ENCODE data around the gene ZBTB20. TPM values are rescaled to one million over a fixed set of nuclear protein-coding genes. Genes with fewer than 3 reads are reported as not detected.

ZBTB20 gene
- total RNA-seq, 1 donor from 2014 or later: 61.0 TPM

GRCh38 chr3:114645392-114645791 is 501.7 kb downstream of the ZBTB20 start:
- no peaks in the 10 kb centered on the region for H3K27me3 ChIP-seq
- no peaks in the 10 kb centered on the region for H3K4me1 ChIP-seq
- no peaks in the 10 kb centered on the region for H3K9me3 ChIP-seq
- no peak overlapping the region for H3K4me3 ChIP-seq
- no peak for ATAC-seq
- no peak for DNase-seq
- intact Hi-C loops (cut with DNase I): no loop called here
- no peak for TF ChIP-seq CTCF (IDR thresholded peaks at IDR 0.05)
- H3K36me3 ChIP-seq: no peaks in the 10 kb centered on the region
- no peak overlapping the region for H3K27ac ChIP-seq

- no peaks in the 10 kb centered on the region for H3K36me3 ChIP-seq
- intact Hi-C loops (cut with DNase I): no loop called here
- ATAC-seq (no peak), DNase-seq (no peak)
- TF ChIP-seq CTCF (IDR thresholded peaks at IDR 0.05): no peak
- H3K9me3 ChIP-seq: no peaks in the 10 kb centered on the region
- H3K4me3 ChIP-seq: no peak overlapping the region
- no peaks in the 10 kb centered on the region for H3K27me3 ChIP-seq
- no peaks in the 10 kb centered on the region for H3K4me1 ChIP-seq
- no peak overlapping the region for H3K27ac ChIP-seq
These were observed 502.7 kb downstream of the ZBTB20 start for GRCh38 chr3:114644367-114644766.

DNA sequence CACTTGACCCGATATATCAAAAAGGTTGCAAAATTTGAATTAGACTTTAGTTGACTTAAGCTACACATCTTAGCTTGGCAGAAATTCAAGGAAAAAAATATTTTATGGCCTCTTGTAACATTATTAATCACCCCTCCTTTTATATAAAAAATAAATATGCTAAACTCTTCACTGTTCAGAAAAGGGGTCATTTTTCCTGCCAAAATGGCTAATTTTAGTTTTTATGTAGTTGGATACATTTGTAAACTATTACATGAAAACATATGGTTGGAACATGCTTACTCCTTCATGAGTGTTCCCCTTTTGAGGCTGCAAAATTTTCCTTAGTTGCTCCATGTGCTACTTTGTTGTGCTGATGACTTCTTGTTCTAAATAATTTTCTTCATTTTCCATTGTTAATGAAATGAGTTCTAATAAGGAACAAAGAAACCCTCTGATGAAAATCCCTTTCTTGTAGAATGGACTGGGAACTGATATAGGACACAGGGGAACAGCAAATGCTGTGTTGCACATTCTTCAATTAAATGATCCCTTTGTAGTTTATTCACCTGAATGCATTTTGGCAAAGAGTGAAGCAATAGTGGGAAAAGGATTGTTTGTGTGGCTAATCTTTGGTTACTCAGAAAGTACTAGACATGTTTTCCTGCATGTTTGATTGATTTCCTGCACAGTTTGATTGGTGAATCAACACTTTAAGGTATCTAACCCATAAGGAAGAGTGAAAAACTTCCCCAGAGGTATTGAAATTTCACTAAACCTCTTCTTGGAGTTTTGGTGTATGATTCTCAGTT is 503.9 kb downstream of the ZBTB20 start:
- Histone ChIP-seq H3K9me3 (no peaks in the 10 kb centered on the region), H3K27ac (no peak overlapping the region), H3K4me1 (no peaks in the 10 kb centered on the region), H3K4me3 (no peak overlapping the region), H3K27me3 (no peaks in the 10 kb centered on the region), H3K36me3 (no peaks in the 10 kb centered on the region)
- no peak for TF ChIP-seq CTCF (IDR thresholded peaks at IDR 0.05)
- no peak for DNase-seq
- intact Hi-C loops (cut with DNase I): no loop called here
- no peak for ATAC-seq

DNA sequence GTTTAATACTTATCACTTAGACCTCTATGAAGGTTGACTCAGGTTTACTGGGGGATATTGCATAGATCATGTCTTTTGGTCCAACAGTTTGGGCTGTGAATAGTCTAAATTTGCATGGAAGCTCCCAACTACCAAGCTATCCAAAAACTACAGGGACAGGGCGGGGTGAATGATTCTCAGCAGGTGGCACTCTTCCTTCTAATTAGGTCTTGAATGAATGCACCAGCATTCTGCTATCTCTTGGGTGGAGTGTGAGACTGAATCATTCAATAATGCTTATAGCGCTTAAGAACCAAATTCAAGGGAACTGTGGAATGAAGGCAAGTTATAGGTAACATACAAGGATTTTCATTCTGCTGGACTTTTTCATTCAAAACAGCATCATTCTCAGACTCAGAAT is 507.0 kb downstream of the ZBTB20 start:
- no peaks in the 10 kb centered on the region for H3K4me1 ChIP-seq

DNA sequence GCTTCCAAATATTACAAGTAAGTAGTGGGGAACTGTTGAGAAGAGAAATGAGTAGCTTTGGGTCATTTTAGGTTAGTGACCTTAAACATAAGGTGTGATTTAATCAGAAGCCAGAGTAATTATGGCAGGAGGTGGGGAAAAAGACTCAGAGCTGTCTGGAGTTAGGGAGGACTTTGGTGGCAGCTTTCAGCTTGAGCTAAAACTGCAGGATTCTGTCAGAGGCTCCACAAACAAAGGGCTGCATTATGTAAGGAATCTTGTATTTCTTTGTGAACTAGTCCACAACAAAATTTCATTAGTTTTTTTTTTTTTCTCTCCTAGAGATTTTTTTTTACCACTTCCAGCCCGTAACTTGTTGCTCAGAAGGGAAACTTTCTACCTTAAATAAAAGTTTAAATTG is 507.9 kb downstream of the ZBTB20 start:
- no peak overlapping the region for H3K27ac ChIP-seq
- H3K9me3 ChIP-seq: no peaks in the 10 kb centered on the region
- intact Hi-C loops (cut with DNase I): no loop called here
- DNase-seq: no peak
- no peak for ATAC-seq
- no peaks in the 10 kb centered on the region for H3K27me3 ChIP-seq
- H3K36me3 ChIP-seq: no peaks in the 10 kb centered on the region
- no peak overlapping the region for H3K4me3 ChIP-seq
- no peak for TF ChIP-seq CTCF (IDR thresholded peaks at IDR 0.05)
- no peaks in the 10 kb centered on the region for H3K4me1 ChIP-seq

More for the DNA sequence above, 507.0 kb downstream of the ZBTB20 start:
- no peaks in the 10 kb centered on the region for H3K27me3 ChIP-seq
- ATAC-seq (no peak), DNase-seq (no peak)
- no peaks in the 10 kb centered on the region for H3K9me3 ChIP-seq
- no peaks in the 10 kb centered on the region for H3K36me3 ChIP-seq
- intact Hi-C loops (cut with DNase I): no loop called here
- H3K4me3 ChIP-seq: no peak overlapping the region
- TF ChIP-seq CTCF (IDR thresholded peaks at IDR 0.05): no peak
- no peak overlapping the region for H3K27ac ChIP-seq

Measured in upper lobe of right lung (tissue), 1 donor.